NK-92 (cell line): ENCODE measurements around the gene ICE2.
"Not testable (repeated sequence)": the region's sequence is repeated elsewhere in the genome, so short reads cannot be mapped to it uniquely, and the experiment has no call there.

ENCODE experiments used
- DNase-seq: peaks from one replicate; lab custom pipeline; 2025; ENCODE audit not compliant: unreplicated experiment; lab: John Stamatoyannopoulos, UW

Gene ICE2

DNA sequence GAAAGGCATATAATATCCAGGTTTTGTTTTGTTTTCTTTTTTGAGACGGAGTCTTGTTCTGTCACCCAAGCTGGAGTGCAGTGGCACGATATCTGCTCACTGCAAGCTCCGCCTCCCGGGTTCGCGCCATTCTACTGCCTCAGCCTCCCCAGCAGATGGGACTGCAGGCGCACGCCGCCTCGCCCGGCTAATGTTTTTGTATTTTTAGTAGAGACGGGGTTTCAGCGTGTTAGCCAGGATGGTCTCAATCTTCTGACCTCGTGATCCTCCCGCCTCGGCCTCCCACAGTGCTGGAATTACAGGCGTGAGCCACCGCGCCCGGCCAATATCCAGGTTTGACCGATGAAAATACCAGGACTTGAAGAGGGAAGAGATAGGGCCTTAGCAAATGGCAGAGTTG is 66.1 kb downstream of the ICE2 start:
- DNase-seq = not testable (repeated sequence)

DNA sequence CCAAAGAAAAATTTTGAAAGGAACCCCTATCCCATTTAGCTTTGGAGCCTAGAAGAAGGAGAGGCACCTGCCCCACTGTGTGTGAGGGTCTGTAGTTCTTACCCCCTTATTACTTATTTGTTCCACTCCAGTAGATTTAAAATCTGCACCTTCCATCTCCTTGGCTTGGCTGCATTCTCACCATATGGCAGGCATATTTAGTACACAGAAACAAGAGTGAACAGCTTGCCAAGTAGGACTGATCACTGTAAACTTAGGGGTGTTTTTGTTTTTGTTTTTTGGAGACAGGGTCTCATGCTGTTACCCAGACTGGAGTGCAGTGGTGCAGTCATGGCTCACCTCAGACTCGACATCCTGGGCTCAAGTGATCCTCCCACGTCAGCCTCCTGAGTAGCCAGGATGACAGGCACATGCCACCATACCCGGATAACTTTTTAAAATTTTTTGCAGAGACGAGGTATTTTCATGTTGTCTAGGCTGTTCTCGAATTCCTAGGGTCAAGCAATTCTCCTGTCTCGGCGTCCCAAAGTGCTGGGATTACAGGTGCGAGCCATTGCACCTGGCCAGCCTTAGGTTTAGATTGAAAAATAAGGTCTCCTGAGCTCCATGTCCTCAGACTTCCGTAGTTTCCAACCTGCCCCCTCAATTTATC is 67.0 kb downstream of the ICE2 start:
- no peak for DNase-seq

DNA sequence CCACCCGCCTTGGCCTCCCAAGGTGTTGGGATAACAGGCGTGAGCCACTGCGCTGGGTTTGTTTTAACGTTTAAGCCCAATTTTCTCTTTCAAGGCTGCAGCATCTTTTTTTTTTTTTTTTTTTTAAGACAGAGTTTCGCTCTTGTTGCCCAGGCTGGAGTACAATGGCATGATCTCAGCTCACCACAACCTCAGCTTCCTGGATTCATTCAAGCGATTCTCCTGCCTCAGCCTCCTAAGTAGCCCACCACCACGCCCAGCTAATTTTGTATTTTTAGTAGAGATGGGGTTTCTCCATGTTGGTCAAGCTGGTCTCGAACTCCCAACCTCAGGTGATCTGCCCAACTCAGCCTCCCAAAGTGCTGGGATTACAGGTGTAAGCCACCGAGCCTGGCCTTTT is 68.6 kb downstream of the ICE2 start:
- not testable (repeated sequence) for DNase-seq

DNA sequence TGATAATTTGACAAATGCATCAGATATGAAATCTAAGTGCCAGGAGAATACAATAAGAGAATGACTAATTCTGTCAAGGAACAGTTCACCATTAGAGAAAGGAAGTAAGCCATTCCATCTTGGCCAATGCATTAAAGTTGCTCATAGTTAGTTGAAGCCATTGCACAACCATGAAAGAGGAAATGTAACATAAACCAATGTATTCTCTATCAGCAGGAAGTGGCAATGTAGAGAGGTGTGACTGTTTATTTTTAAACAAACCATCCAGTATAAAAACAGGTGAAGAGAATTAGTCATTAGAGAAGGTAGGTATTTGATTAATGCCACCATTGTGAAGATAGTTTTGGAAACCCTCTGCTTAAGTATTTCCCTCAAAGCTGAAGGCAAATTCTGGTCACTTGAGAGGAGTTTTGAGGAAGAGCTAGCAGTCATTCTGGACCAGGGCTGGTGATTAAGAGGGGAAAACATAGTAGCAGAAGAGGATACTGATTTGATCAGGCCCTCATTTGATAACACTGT is 70.4 kb downstream of the ICE2 start:
- no peak for DNase-seq

DNA sequence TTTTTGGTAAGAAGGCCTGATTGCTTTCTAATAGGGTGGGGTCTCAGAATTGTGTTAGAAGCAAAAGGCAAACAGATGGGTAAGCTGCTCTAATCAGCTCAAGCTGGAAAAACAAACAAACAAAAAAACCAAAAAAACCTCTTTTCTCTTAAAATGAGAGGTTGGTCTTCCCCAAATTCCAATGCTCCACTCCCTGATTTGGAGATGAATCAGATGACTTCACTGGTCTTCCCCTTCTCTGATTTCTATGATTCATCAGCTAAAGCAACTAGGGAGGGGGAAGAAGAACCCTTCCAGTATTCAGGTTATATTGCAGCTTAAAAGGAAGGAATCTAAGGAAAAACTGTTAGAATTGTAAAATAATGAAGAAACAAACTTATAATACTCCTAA is 71.5 kb downstream of the ICE2 start:
- no peak for DNase-seq

DNA sequence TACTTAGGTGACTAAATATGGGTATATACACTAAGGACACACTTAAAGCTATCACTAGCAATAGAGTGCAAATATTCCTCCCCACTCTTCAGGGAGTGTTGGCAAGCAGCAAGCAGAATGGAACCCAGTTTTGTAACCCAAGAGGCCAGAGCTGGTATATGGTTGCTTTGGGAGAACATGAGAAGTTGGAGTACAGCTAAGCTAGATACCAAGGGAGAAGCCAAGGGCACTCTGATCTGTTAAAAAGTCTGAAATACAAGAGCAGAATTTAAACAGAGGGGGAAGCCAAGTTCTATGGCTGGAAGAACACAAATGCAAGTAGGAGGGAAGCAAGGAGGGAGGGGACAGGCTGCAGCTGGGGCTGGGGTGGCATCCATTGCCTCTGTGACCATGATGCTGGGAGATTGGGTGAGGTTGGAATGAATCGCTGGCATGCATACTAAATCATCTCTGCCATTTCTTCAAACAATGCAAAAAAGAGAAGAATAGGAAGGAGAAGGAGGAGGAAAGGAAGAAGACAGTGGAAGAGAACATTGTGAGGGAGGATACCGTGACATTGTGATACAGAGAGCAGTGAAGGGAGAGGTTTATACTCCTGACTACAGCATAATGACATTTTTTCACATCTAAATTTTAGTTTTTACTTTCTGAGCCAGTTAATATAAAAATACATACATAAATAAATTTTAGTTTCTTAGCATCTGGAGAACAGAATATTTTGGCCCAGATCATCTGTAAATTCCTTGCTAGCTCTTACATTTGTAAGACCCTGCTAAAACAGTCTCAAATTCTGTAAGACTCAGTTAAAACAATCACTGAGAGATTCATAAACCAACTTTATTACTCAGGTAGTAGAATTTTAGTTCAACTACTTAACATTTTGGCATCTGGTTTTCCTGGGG is 72.2 kb downstream of the ICE2 start:
- DNase-seq = no peak

DNA sequence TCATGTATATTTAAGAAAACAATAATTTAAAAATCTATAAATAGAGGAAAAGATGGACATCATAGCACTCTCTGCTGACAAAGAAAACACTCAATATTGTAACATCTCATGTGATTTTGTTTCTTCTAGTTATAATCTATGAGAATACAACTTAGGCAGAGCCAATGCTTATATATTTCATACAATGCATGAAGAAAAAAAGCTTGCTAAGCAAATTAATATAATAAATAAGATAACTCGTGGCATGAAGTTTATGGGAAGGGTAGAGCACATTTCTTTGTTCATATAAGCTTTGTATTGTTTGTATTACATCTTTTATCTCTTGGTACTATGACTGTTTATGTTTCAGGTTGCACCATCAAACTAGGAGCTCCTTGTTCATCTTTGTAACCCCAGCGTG is 73.5 kb downstream of the ICE2 start:
- no peak for DNase-seq

DNA sequence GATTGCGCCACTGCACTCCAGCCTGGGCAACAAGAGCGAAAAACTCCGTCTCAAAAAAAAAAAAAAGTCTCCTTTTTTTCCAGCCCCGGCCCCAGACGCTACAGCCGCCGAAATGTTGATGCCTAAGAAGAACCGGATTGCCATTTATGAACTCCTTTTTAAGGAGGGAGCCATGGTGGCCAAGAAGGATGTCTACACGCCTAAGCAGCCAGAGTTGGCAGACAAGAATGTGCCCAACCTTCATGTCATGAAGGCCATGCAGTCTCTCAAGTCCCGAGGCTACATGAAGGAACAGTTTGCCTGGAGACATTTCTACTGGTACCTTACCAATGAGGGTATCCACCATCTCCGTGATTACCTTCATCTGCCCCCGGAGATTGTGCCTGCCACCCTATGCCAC is 74.6 kb downstream of the ICE2 start:
- not testable (repeated sequence) for DNase-seq

DNA sequence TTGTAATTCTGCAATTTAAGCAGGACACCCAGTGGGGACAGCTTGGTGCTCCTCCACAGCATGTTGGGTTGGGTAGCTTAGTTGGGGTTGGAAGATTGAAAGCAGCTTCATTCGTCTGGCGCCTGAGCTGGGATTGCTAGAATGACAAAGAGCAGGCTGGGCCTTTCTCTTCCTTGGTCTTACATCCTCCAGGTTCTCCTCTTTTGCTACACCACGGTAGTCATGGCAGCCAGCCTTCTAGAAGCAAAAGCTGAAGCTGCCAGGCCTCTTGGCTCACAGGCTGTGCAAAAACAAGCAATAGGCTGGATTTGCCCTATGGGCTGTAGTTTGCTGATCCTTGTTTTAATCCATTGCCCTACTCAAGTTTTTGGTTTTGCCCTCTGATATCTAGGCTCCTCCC is 78.0 kb downstream of the ICE2 start:
- no peak for DNase-seq

DNA sequence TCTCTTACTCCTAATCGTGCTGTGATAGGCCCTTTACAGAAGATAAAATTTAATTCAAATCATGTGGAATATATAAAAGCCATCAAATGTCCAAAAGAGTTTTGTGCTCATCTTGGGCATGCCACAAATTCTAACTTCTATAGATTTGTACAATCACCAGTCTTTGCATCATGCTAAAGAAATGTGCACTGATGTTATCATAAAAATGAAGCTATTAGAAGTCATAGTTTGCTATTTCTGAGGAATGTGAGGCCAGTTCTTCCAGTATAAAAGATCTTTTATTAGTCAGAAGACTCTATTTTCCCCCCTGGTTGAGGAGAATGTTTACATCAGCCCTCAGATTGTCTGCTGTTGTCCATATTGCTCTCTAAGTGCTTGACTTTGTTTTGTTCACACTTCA is 79.0 kb downstream of the ICE2 start:
- no peak for DNase-seq

DNA sequence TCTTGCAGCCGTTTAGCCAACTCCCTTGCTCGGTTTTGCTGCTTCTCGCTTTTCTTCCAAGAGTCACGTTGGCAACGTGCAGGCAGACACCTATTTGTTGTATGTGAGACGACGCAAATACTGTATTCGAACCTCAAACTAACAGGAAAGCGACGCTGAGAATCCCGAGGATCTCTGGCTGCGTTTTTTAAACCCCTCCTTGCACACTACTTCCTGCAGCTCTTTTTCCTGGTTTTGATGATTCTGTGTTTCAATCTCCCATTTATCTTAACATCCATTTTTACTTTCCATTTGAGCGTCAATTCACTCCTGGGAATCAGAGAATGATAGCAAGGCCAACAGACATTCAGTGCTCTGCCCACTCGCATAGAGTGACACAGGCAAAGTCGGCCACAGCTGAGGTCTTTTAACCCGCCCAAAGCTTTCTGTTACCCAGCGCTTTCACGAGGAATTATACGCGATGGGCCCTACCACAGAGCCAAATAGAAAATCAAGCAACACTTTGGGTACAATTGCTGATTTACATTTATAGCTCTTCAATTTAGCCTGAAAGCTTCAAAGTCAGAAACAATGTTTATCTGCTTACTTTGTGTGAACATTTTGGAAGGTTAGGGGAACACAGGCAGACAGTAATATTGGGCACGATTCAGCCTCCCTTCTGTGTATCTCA is 79.6 kb downstream of the ICE2 start:
- DNase-seq = no peak

DNA sequence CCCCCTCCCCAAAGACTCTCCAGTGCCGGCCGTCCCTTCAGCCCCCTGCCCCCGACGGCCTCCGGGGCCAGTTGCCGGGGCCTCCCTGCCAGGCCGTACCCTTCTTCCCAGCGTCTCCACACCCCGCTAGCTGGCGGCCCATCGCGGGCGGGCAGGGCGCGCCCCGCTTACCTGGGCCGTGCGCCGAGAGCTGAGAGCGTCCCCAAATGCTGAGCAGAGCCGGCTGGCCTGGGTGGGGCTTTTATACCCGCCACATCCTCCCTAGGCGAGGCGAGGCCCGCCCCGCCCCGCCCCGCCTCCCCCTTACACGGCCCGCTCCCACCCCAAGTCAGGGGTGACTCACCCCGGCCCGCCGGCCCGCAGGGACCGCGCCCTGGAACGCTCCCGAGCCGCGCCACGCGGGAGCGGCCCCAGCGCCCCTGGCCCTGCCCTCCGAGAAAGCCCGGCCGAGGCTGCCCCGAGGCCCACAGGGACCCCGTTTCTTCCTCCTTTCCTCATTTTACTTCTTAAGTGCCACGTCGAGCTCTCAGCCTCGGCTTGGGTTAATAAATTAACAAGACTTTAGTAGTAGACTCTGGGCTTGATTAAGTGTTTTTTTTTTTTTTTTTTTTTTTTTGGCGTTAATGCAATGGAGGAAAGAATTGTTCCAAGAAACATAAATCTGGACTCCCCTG is 81.0 kb downstream of the ICE2 start, which contains the start of gene ANXA2:
ANXA2 (minus strand) TSS at position 215 of the 674 bp plus-strand sequence. CDS start 11,911 bp downstream, outside the sequence.
- no peak for DNase-seq

DNA sequence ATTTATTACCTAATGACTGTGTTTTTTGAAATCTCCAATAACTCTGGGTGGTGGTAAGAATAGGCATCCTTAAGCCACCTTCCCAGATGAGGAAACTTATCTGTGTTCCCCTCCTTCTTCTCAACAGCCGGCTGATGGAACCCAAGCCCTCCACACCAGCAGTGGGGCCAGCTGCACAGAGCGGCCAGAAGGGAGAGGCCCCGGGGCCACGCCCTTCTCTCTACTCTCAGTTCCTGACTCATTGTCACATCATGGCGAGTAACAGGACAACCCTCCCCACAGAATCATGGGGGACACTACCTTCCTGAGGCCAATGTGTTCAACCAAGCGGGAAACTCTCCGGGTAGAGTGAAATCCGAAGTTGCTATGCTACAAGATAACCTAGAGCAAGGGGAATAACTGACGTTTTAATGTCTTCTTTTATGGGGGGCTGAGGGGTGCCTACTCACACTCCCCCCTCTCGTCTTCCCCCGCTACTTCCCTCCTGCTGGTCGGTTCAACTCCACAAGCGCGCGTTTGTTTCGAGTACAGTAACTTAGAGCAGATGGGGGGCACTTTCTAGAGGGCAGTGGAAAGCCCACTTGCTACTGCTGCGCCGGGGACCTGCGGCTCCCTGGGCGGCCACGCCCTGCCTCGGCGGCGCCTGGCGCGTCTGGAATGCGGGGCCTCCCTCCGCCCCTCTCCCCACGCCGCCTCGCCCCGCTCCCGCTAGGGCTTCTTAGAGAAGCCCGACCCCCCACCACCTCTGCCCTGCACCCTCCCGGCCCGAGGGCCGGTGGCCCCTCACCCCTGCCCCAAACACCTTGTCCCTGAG is 81.8 kb downstream of the ICE2 start:
- DNase-seq = no peak

DNA sequence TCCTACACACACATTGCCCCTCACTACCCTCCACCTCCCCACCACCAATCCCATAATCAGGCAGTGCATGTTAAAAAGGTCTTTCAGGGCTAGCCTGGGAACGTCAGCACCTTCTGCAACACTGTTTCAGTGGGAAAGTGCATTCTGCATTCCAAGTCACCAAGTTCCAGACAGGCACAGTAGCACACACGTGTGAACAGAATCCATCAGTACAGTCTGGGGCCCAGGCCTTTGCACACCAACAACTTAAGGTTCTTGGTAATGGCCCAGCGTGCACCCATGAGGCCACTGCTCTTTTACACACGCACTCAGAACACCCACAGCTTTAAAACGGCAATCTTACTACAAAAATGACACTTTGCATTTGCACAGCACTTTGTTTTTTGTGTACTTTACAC is 82.4 kb downstream of the ICE2 start:
- no peak for DNase-seq

DNA sequence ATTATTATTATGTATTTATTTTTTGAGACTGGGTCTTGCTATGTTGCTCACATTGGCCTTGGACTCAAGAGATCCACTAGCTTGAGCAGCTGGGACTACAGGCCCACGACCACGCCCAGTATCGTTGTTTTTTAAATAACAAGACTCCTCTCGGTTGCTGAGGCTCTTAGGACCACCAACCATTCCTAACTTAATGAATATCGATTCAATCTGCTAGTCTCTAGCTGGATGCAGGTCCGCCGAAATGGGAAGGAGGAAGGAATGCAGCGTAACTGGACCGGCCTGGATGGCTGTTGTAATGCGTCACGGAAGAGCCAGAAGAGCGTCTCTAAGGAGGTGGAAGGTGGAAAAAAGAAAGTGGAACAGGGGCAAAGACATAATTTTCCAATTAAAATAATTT is 82.8 kb downstream of the ICE2 start:
- DNase-seq = no peak

DNA sequence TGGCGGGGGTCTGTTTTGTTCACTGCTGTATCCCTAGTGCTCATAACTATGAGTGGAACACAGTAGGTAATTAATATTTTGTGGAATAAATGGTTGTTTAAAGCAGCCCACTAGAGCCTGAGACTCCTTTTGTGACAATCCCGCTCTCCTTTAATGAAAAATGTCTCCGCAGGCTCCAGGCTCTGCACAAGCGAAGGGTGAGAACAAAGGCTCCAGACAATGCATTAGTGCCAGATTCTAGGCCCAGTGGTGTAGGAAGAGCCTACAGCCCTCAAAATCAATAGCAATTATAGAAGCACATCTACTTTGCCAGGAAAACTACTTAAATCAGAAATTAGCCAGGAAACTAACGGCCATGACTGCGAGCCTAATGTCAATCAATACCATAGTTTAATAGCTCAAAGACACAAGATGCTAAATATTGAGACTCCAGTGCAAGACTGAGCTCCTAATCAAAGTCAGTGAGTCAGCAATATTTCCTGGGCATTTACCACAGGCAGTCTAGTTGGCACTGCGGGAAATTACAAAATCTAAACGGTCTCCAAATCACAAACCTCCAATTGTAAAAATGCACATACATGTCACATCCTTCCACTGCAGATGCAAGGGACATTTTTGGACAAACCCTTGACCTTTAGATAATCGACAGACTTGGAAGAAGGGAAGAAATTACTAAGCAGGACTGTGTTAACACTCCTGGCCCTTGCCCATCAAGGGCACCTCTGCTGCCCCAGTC is 83.5 kb downstream of the ICE2 start:
- DNase-seq = no peak

DNA sequence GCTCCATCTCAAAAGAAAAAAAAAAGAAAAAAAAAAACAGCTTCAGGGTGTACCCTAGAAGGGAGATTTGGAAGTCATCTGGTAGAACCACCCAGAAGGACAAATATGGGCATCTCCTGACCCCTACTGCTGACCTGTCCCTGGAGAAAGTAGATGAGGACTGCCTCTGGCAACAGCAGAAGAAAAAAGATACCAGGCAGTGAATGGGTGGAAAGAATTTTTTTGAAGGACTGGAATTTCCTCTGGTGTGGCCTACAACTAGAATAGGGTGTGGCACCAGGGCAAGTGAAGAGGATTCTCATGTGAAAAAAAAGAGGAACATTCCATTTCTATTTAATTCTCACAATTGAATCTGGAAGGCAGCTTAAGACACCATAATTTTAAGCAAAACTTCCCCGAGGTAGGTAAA is 84.2 kb downstream of the ICE2 start:
- DNase-seq = no peak

DNA sequence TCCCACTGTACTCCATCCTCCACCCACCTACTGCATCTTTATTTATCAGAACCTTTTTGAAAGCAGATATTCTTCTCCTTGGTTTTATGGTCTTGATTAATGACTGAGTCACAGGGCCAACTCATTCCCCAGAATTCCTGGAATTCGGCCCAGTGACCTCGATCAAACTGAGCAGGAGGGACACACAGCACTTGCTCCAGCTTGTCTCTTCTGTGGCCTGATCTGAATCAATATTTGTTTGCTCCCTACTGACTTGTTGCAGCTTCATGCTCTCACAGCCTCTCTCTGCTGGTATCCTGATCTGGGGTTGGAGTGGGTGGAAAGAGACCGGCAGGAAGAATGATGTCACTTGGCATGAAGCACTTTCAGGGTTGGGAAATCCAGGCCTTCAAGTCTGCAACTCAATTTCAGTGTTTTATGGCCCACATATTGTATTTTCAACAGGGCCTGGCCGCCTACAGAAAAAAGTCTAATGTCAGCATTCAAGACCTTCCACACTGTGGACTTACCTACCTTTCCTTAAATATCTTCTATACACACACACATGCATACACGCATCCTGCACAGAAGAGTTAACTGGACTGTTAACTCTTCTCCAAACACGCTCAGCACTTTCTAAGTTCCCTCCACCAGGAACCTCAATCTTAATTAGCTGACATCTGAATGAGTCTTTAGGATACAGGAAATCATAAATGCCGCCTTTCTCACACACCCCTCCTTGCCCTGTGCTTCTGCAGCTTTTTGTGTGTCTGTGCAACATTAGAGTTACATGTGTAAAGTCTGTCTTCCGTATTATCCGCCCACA is 85.8 kb downstream of the ICE2 start:
- no peak for DNase-seq

DNA sequence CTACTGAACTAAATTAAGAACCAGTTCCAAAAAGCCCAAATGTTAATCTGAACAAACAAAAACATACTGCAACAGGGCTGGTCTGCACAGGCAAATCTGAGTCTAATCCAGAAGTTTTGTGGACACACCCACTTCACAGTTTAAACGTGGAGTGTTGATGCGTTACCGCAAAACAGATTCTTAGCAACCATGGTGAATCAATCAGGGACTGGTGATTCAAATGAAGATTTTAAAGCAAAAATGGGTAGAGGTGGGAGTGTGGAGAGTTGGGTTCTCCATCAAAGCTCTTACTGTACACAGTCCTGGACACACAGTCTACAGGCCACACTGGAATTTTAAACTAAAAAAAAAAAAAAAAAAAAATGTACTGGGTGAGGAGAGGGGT is 86.3 kb downstream of the ICE2 start:
- no peak for DNase-seq
